ENCODE results near the gene GRIK3.
A peak's percentile ranks its signal among the peaks of the same experiment; 100 is the strongest.

GRIK3 gene

GRCh38 chr1:36831186-36831810, 203.0 kb downstream of the GRIK3 start:
- no peak for DNase-seq (ENCODE audit: low read depth, low spot score)

GRCh38 chr1:36829961-36830360, 204.4 kb downstream of the GRIK3 start:
- DNase-seq (ENCODE audit: low read depth, low spot score), result no peak

GRCh38 chr1:36829066-36829465, 205.2 kb downstream of the GRIK3 start:
- DNase-seq (ENCODE audit: low read depth, low spot score), result no peak

GRCh38 chr1:36825226-36825625, 209.1 kb downstream of the GRIK3 start:
- no peak for DNase-seq (ENCODE audit: low read depth, low spot score)

GRCh38 chr1:36824390-36824861, 209.9 kb downstream of the GRIK3 start:
- peak; percentile 42 for DNase-seq (ENCODE audit: low read depth, low spot score)

GRCh38 chr1:36822648-36823047, 211.7 kb downstream of the GRIK3 start:
- no peak for DNase-seq (ENCODE audit: low read depth, low spot score)

- no peak for DNase-seq (ENCODE audit: low read depth, low spot score)
These were observed 212.9 kb downstream of the GRIK3 start for GRCh38 chr1:36821386-36821785.

GRCh38 chr1:36818771-36819170, 215.5 kb downstream of the GRIK3 start:
- no peak for DNase-seq (ENCODE audit: low read depth, low spot score)

GRCh38 chr1:36816348-36816747, 218.0 kb downstream of the GRIK3 start:
- DNase-seq (ENCODE audit: low read depth, low spot score), result no peak

- no peak for DNase-seq (ENCODE audit: low read depth, low spot score)
These were observed 219.5 kb downstream of the GRIK3 start for GRCh38 chr1:36814774-36815173.

GRCh38 chr1:36814083-36814482, 220.2 kb downstream of the GRIK3 start:
- DNase-seq (ENCODE audit: low read depth, low spot score), result no peak

- DNase-seq (ENCODE audit: low read depth, low spot score), result no peak
These were observed 227.1 kb downstream of the GRIK3 start for GRCh38 chr1:36807262-36807661.

GRCh38 chr1:36805979-36806640, 228.2 kb downstream of the GRIK3 start:
- no peak for DNase-seq (ENCODE audit: low read depth, low spot score)

- no peak for DNase-seq (ENCODE audit: low read depth, low spot score)
These were observed 229.5 kb downstream of the GRIK3 start for GRCh38 chr1:36804669-36805314.

GRCh38 chr1:36803868-36804570, 230.3 kb downstream of the GRIK3 start:
- no peak for DNase-seq (ENCODE audit: low read depth, low spot score)

GRCh38 chr1:36802018-36802417, 232.3 kb downstream of the GRIK3 start:
- no peak for DNase-seq (ENCODE audit: low read depth, low spot score)

- DNase-seq (ENCODE audit: low read depth, low spot score), result no peak
These were observed 236.6 kb downstream of the GRIK3 start for GRCh38 chr1:36797761-36798160.

- DNase-seq (ENCODE audit: low read depth, low spot score), result no peak
These were observed 237.6 kb downstream of the GRIK3 start for GRCh38 chr1:36796733-36797132.

- no peak for DNase-seq (ENCODE audit: low read depth, low spot score)
These were observed 238.2 kb downstream of the GRIK3 start for GRCh38 chr1:36796106-36796590.

GRCh38 chr1:36794460-36794859, 239.9 kb downstream of the GRIK3 start:
- no peak for DNase-seq (ENCODE audit: low read depth, low spot score)

- DNase-seq (ENCODE audit: low read depth, low spot score), result no peak
These were observed 240.9 kb downstream of the GRIK3 start for GRCh38 chr1:36793452-36793851.

- no peak for DNase-seq (ENCODE audit: low read depth, low spot score)
These were observed 242.0 kb downstream of the GRIK3 start for GRCh38 chr1:36792292-36792691.

Data from iPS DF 19.7 (cell line).